ENCODE measurements around the gene OSBPL9. TPM values are rescaled to one million over a fixed set of nuclear protein-coding genes. Genes with fewer than 3 reads are reported as not detected.

The OSBPL9 gene
- total RNA-seq, 2 donors from 2014 or later = 60.0 to 60.8 TPM

GRCh38 chr1:51789342-51789741 is 172.4 kb downstream of the OSBPL9 start:
- Histone ChIP-seq H3K27ac (no peak overlapping the region), H3K4me1 (peaks cover 0 to 23% of the 10 kb centered on the region in 2 donors), H3K36me3 (peaks cover 96% of the 10 kb centered on the region), H3K4me3 (no peak overlapping the region), H3K27me3 (peaks cover 0 to 4% of the 10 kb centered on the region in 2 donors), H3K9me3 (no peaks in the 10 kb centered on the region)
- TF ChIP-seq CTCF (IDR thresholded peaks at IDR 0.05) = no peak
- no peak for DNase-seq (ENCODE audit: low spot score)

- no peak for TF ChIP-seq CTCF (IDR thresholded peaks at IDR 0.05)
- no peak for DNase-seq (ENCODE audit: low spot score)
- Histone ChIP-seq H3K36me3 (peaks cover 91% of the 10 kb centered on the region), H3K4me1 (peaks cover 0 to 13% of the 10 kb centered on the region in 2 donors), H3K9me3 (no peaks in the 10 kb centered on the region), H3K4me3 (no peak overlapping the region), H3K27me3 (peaks cover 0 to 4% of the 10 kb centered on the region in 2 donors), H3K27ac (no peak overlapping the region)
Measured at GRCh38 chr1:51790385-51790784, 173.5 kb downstream of the OSBPL9 start.

GRCh38 chr1:51791888-51792287 is 175.0 kb downstream of the OSBPL9 start:
- no peak overlapping the region for H3K27ac ChIP-seq
- peaks cover 78% of the 10 kb centered on the region for H3K36me3 ChIP-seq
- no peak for DNase-seq (ENCODE audit: low spot score)
- H3K27me3 ChIP-seq = peaks cover 0 to 4% of the 10 kb centered on the region in 2 donors
- peaks cover 0 to 8% of the 10 kb centered on the region in 2 donors for H3K4me1 ChIP-seq
- no peak for TF ChIP-seq CTCF (IDR thresholded peaks at IDR 0.05)
- no peak overlapping the region for H3K4me3 ChIP-seq
- no peaks in the 10 kb centered on the region for H3K9me3 ChIP-seq

- TF ChIP-seq CTCF (IDR thresholded peaks at IDR 0.05) = no peak
- Histone ChIP-seq H3K36me3 (peaks cover 78% of the 10 kb centered on the region), H3K27me3 (no peaks in the 10 kb centered on the region), H3K4me3 (no peak overlapping the region), H3K4me1 (peaks cover 0 to 8% of the 10 kb centered on the region in 2 donors), H3K27ac (no peak overlapping the region), H3K9me3 (no peaks in the 10 kb centered on the region)
- DNase-seq (ENCODE audit: low spot score) = no peak
Measured at GRCh38 chr1:51792864-51793263, 176.0 kb downstream of the OSBPL9 start.

GRCh38 chr1:51794260-51794659 is 177.4 kb downstream of the OSBPL9 start:
- Histone ChIP-seq H3K36me3 (peaks cover 69% of the 10 kb centered on the region), H3K4me1 (no peaks in the 10 kb centered on the region), H3K27me3 (no peaks in the 10 kb centered on the region), H3K4me3 (no peak overlapping the region), H3K9me3 (no peaks in the 10 kb centered on the region), H3K27ac (no peak overlapping the region)
- no peak for TF ChIP-seq CTCF (IDR thresholded peaks at IDR 0.05)
- no peak for DNase-seq (ENCODE audit: low spot score)

- no peak for TF ChIP-seq CTCF (IDR thresholded peaks at IDR 0.05)
- Histone ChIP-seq H3K27me3 (no peaks in the 10 kb centered on the region), H3K9me3 (no peaks in the 10 kb centered on the region), H3K4me3 (no peak overlapping the region), H3K36me3 (peaks cover 63% of the 10 kb centered on the region), H3K27ac (peak overlapping the region in 1 of 2 donors; percentile 17), H3K4me1 (no peaks in the 10 kb centered on the region)
- DNase-seq (ENCODE audit: low spot score) = no peak
Measured at GRCh38 chr1:51794868-51795267, 178.0 kb downstream of the OSBPL9 start.
